Fibroblast of the conjunctiva (primary cell): ENCODE data around the gene TNFAIP2.

Source experiments
- DNase-seq: peaks from one replicate; pipeline ENCODE4 v3.0.0-alpha.2; 2010; ENCODE audit warnings: low read depth

The TNFAIP2 gene

GRCh38 chr14:103122585-103122946 is 695 bp upstream of the TNFAIP2 start:
- no peak for DNase-seq

GRCh38 chr14:103123634-103124500 is 606 bp downstream of the TNFAIP2 start:
- no peak for DNase-seq

GRCh38 chr14:103124501-103125001 is 1.3 kb downstream of the TNFAIP2 start:
- DNase-seq, result no peak

- DNase-seq, result no peak
Measured at GRCh38 chr14:103125098-103126070, 2.1 kb downstream of the TNFAIP2 start.

- DNase-seq, result no peak
Measured at GRCh38 chr14:103126088-103126872, 3.0 kb downstream of the TNFAIP2 start.

- no peak for DNase-seq
Measured at GRCh38 chr14:103126873-103127304, 3.6 kb downstream of the TNFAIP2 start.

- no peak for DNase-seq
Measured at GRCh38 chr14:103127356-103127755, 4.1 kb downstream of the TNFAIP2 start.

GRCh38 chr14:103127861-103128598 is 4.8 kb downstream of the TNFAIP2 start:
- DNase-seq, result no peak

GRCh38 chr14:103128631-103129300 is 5.5 kb downstream of the TNFAIP2 start:
- no peak for DNase-seq

- DNase-seq, result no peak
Measured at GRCh38 chr14:103129301-103130016, 6.2 kb downstream of the TNFAIP2 start.

- no peak for DNase-seq
Measured at GRCh38 chr14:103130017-103130764, 6.9 kb downstream of the TNFAIP2 start.

GRCh38 chr14:103130965-103131364 is 7.7 kb downstream of the TNFAIP2 start:
- peak; percentile 74 for DNase-seq

- no peak for DNase-seq
Measured at GRCh38 chr14:103131580-103131979, 8.3 kb downstream of the TNFAIP2 start.

GRCh38 chr14:103132381-103133209 is 9.3 kb downstream of the TNFAIP2 start:
- DNase-seq, result no peak

GRCh38 chr14:103133210-103134140 is 10.2 kb downstream of the TNFAIP2 start:
- DNase-seq, result no peak

- DNase-seq, result no peak
Measured at GRCh38 chr14:103134405-103134804, 11.1 kb downstream of the TNFAIP2 start.

- DNase-seq, result no peak
Measured at GRCh38 chr14:103134919-103135318, 11.7 kb downstream of the TNFAIP2 start.
